Trophoblast cell (in vitro differentiated cells and primary cell): ENCODE results near the gene ANKRD66.

Experiments used
- DNase-seq, 2 donors: peaks; one replicate each; pipeline ENCODE4 v3.0.0-alpha.2; 2016
- H2AFZ ChIP-seq: 2 replicates; pipeline ENCODE4 v1.6.1; 2013; ENCODE audit warnings: low read length, moderate library complexity, mild to moderate bottlenecking; ENCODE audit not compliant: insufficient read depth, poor library complexity
- H2AK5ac ChIP-seq: 2 replicates; pipeline ENCODE4 v1.6.1; 2013; ENCODE audit warnings: mild to moderate bottlenecking, low read length
- H2BK120ac ChIP-seq: 2 replicates; pipeline ENCODE4 v1.6.1; 2013; ENCODE audit warnings: low read length, mild to moderate bottlenecking, moderate library complexity; ENCODE audit not compliant: insufficient read depth, poor library complexity
- H2BK12ac ChIP-seq: 2 replicates; pipeline ENCODE4 v1.6.1; 2013; ENCODE audit warnings: mild to moderate bottlenecking, low read length, moderate library complexity
- H2BK5ac ChIP-seq: 2 replicates; pipeline ENCODE4 v1.6.1; 2013; ENCODE audit warnings: low read length, low read depth, moderate library complexity, mild to moderate bottlenecking; ENCODE audit not compliant: poor library complexity
- H3K14ac ChIP-seq: 2 replicates; pipeline ENCODE4 v1.6.1; 2013; ENCODE audit warnings: mild to moderate bottlenecking, low read length
- H3K18ac ChIP-seq: 2 replicates; pipeline ENCODE4 v1.6.1; 2013; ENCODE audit warnings: mild to moderate bottlenecking, low read length
- H3K23ac ChIP-seq: 2 replicates; pipeline ENCODE4 v1.6.1; 2013; ENCODE audit warnings: low read length
- H3K27ac ChIP-seq: 2 replicates; pipeline ENCODE4 v1.5.1; 2013; ENCODE audit warnings: low read depth, mild to moderate bottlenecking, inconsistent platforms, low read length, moderate library complexity
- H3K27me3 ChIP-seq: 2 replicates; pipeline ENCODE4 v1.6.1; 2013; ENCODE audit warnings: inconsistent platforms, mild to moderate bottlenecking, low read length, moderate library complexity; ENCODE audit not compliant: insufficient read depth
- H3K36me3 ChIP-seq, 2 experiments: 1 replicate in 1 of 2; 2 replicates in 1 of 2; pipeline ENCODE4 v1.6.1; 2013; ENCODE audit warnings: low read length in 2 of 2, mild to moderate bottlenecking in 2 of 2, moderate library complexity in 1 of 2; ENCODE audit not compliant: insufficient read depth in 2 of 2, control insufficient read depth in 1 of 2
- H3K4ac ChIP-seq: 2 replicates; pipeline ENCODE4 v1.6.1; 2013; ENCODE audit warnings: low read depth, mild to moderate bottlenecking, low read length, moderate library complexity
- H3K4me1 ChIP-seq, 2 experiments: 1 replicate in 1 of 2; 2 replicates in 1 of 2; pipeline ENCODE4 v1.6.1; 2013; ENCODE audit warnings: low read length in 2 of 2, mild to moderate bottlenecking in 2 of 2, moderate library complexity in 1 of 2; ENCODE audit not compliant: insufficient read depth in 2 of 2, control insufficient read depth in 1 of 2
- H3K4me2 ChIP-seq: 2 replicates; pipeline ENCODE4 v1.6.1; 2013; ENCODE audit warnings: inconsistent platforms, mild to moderate bottlenecking, low read length, moderate library complexity
- H3K4me3 ChIP-seq: 2 replicates; pipeline ENCODE4 v1.5.1; 2013; ENCODE audit warnings: mild to moderate bottlenecking, low read depth, low read length, inconsistent platforms
- H3K79me1 ChIP-seq: one replicate; pipeline ENCODE4 v1.6.1; 2013; ENCODE audit warnings: low read length
- H3K79me2 ChIP-seq: 2 replicates; pipeline ENCODE4 v1.6.1; 2013; ENCODE audit warnings: low read length, mild to moderate bottlenecking; ENCODE audit not compliant: control insufficient read depth, insufficient read depth, poor library complexity
- H3K9ac ChIP-seq: 2 replicates; pipeline ENCODE4 v1.6.1; 2013; ENCODE audit warnings: mild to moderate bottlenecking, low read length
- H3K9me3 ChIP-seq: 2 replicates; pipeline ENCODE4 v1.6.1; 2013; ENCODE audit warnings: low read depth, mild to moderate bottlenecking, control low read depth, inconsistent platforms, low read length; ENCODE audit not compliant: insufficient read depth
- H4K12ac ChIP-seq: 2 replicates; pipeline ENCODE4 v1.6.1; 2013; ENCODE audit warnings: low read depth, mild to moderate bottlenecking, low read length, moderate library complexity
- H4K8ac ChIP-seq: 2 replicates; pipeline ENCODE4 v1.6.1; 2013; ENCODE audit warnings: low read depth, mild to moderate bottlenecking, low read length, moderate library complexity
- H4K91ac ChIP-seq: one replicate; pipeline ENCODE4 v1.6.1; 2013; ENCODE audit warnings: low read depth, mild to moderate bottlenecking, low read length, moderate library complexity
- WGBS: extraction: QIAGEN DNeasy Blood & Tissue Kit; methylation state at CpG from one replicate; pipeline ENCODE4 v1.1.7; 2013; ENCODE audit warnings: missing lambda C conversion rate; ENCODE audit not compliant: insufficient read length, insufficient coverage; ENCODE audit errors: extremely low coverage; 5-methylcytosine and 5-hydroxymethylcytosine counted together

ANKRD66 gene

GRCh38 chr6:46735720-46736031, 11.1 kb upstream of the ANKRD66 start:
- DNase-seq, result no peak
- WGBS, result no CpG with 5 or more reads among the region's 8 CpGs

GRCh38 chr6:46736906-46737305, 9.8 kb upstream of the ANKRD66 start:
- peaks cover 3 to 10% of the 10 kb centered on the region in 2 experiments for H3K4me1 ChIP-seq
- H3K27ac ChIP-seq, result no peak overlapping the region
- no peaks in the 10 kb centered on the region for H3K79me2 ChIP-seq
- H3K9me3 ChIP-seq, result no peaks in the 10 kb centered on the region
- H3K27me3 ChIP-seq, result peaks cover 5% of the 10 kb centered on the region
- H3K18ac ChIP-seq, result no peak overlapping the region
- peak in 1 of 2 donors; percentile 12 for DNase-seq
- no peak overlapping the region for H4K91ac ChIP-seq
- no peak overlapping the region for H3K4ac ChIP-seq
- H4K12ac ChIP-seq, result no peak overlapping the region
- no peak overlapping the region for H2AFZ ChIP-seq
- no peak overlapping the region for H2AK5ac ChIP-seq
- H4K8ac ChIP-seq, result no peak overlapping the region
- H3K23ac ChIP-seq, result no peak overlapping the region
- no peak overlapping the region for H3K9ac ChIP-seq
- no peaks in the 10 kb centered on the region for H3K79me1 ChIP-seq
- no peak overlapping the region for H3K4me3 ChIP-seq
- H2BK12ac ChIP-seq, result no peak overlapping the region
- no peak overlapping the region for H2BK5ac ChIP-seq
- H3K36me3 ChIP-seq, result no peaks in the 10 kb centered on the region
- H3K14ac ChIP-seq, result no peak overlapping the region
- H3K4me2 ChIP-seq, result no peak overlapping the region
- H2BK120ac ChIP-seq, result no peak overlapping the region

More at GRCh38 chr6:46735720-46736031, 11.1 kb upstream of the ANKRD66 start:
- H2BK120ac ChIP-seq, result no peak overlapping the region
- no peak overlapping the region for H2AK5ac ChIP-seq
- H4K12ac ChIP-seq, result no peak overlapping the region
- no peaks in the 10 kb centered on the region for H3K79me1 ChIP-seq
- H3K79me2 ChIP-seq, result no peaks in the 10 kb centered on the region
- peaks cover 3 to 10% of the 10 kb centered on the region in 2 experiments for H3K4me1 ChIP-seq
- no peak overlapping the region for H3K23ac ChIP-seq
- H3K9ac ChIP-seq, result no peak overlapping the region
- no peaks in the 10 kb centered on the region for H3K36me3 ChIP-seq
- no peak overlapping the region for H3K4me3 ChIP-seq
- H2AFZ ChIP-seq, result no peak overlapping the region
- H3K27ac ChIP-seq, result no peak overlapping the region
- no peak overlapping the region for H4K8ac ChIP-seq
- H3K27me3 ChIP-seq, result peaks cover 5% of the 10 kb centered on the region
- no peak overlapping the region for H3K4ac ChIP-seq
- H4K91ac ChIP-seq, result no peak overlapping the region
- no peaks in the 10 kb centered on the region for H3K9me3 ChIP-seq
- H3K18ac ChIP-seq, result no peak overlapping the region
- no peak overlapping the region for H2BK12ac ChIP-seq
- peak overlapping the region; percentile 97 for H3K4me2 ChIP-seq
- no peak overlapping the region for H2BK5ac ChIP-seq
- H3K14ac ChIP-seq, result no peak overlapping the region

- H2BK12ac ChIP-seq, result no peak overlapping the region
- H3K9me3 ChIP-seq, result no peaks in the 10 kb centered on the region
- no peaks in the 10 kb centered on the region for H3K79me2 ChIP-seq
- no peaks in the 10 kb centered on the region for H3K36me3 ChIP-seq
- no peak overlapping the region for H3K4me3 ChIP-seq
- no peak overlapping the region for H3K9ac ChIP-seq
- H4K91ac ChIP-seq, result no peak overlapping the region
- H3K23ac ChIP-seq, result no peak overlapping the region
- no peaks in the 10 kb centered on the region for H3K4me1 ChIP-seq
- no CpG with 5 or more reads among the region's 2 CpGs for WGBS
- no peaks in the 10 kb centered on the region for H3K79me1 ChIP-seq
- no peak overlapping the region for H3K4me2 ChIP-seq
- H3K27me3 ChIP-seq, result no peaks in the 10 kb centered on the region
- H3K27ac ChIP-seq, result no peak overlapping the region
- no peak overlapping the region for H2AK5ac ChIP-seq
- H4K8ac ChIP-seq, result no peak overlapping the region
- DNase-seq, result no peak
- no peak overlapping the region for H4K12ac ChIP-seq
- H2BK120ac ChIP-seq, result no peak overlapping the region
- H2BK5ac ChIP-seq, result no peak overlapping the region
- H3K18ac ChIP-seq, result no peak overlapping the region
- no peak overlapping the region for H3K14ac ChIP-seq
- H3K4ac ChIP-seq, result no peak overlapping the region
- H2AFZ ChIP-seq, result no peak overlapping the region
These were observed 5.3 kb upstream of the ANKRD66 start for GRCh38 chr6:46741482-46741881.

GRCh38 chr6:46741910-46742309, 4.8 kb upstream of the ANKRD66 start:
- no peak overlapping the region for H3K23ac ChIP-seq
- H2BK5ac ChIP-seq, result no peak overlapping the region
- no peak overlapping the region for H4K91ac ChIP-seq
- H3K4ac ChIP-seq, result no peak overlapping the region
- no peak overlapping the region for H3K27ac ChIP-seq
- H3K27me3 ChIP-seq, result no peaks in the 10 kb centered on the region
- no CpG with 5 or more reads among the region's 4 CpGs for WGBS
- no peak overlapping the region for H2AFZ ChIP-seq
- no peak overlapping the region for H3K14ac ChIP-seq
- H2AK5ac ChIP-seq, result no peak overlapping the region
- no peak overlapping the region for H3K4me3 ChIP-seq
- H3K79me2 ChIP-seq, result no peaks in the 10 kb centered on the region
- H3K4me1 ChIP-seq, result no peaks in the 10 kb centered on the region
- H3K9ac ChIP-seq, result no peak overlapping the region
- no peak overlapping the region for H4K12ac ChIP-seq
- no peak overlapping the region for H3K4me2 ChIP-seq
- no peak overlapping the region for H2BK12ac ChIP-seq
- no peak overlapping the region for H3K18ac ChIP-seq
- no peaks in the 10 kb centered on the region for H3K36me3 ChIP-seq
- H3K9me3 ChIP-seq, result no peaks in the 10 kb centered on the region
- H4K8ac ChIP-seq, result no peak overlapping the region
- DNase-seq, result no peak
- H3K79me1 ChIP-seq, result no peaks in the 10 kb centered on the region
- no peak overlapping the region for H2BK120ac ChIP-seq
